HG03457 (cell line): Measurements from ENCODE around the gene GMFB.
"Not testable (repeated sequence)": the region's sequence is repeated elsewhere in the genome, so short reads cannot be mapped to it uniquely, and the experiment has no call there.

Experiments used
- ATAC-seq: cut with Tn5 transposase; IDR thresholded peaks from one replicate; pipeline ENCODE4 v1.9.1; 2021; ENCODE audit warnings: moderate number of reproducible peaks; ENCODE audit not compliant: unreplicated experiment

The GMFB gene

DNA sequence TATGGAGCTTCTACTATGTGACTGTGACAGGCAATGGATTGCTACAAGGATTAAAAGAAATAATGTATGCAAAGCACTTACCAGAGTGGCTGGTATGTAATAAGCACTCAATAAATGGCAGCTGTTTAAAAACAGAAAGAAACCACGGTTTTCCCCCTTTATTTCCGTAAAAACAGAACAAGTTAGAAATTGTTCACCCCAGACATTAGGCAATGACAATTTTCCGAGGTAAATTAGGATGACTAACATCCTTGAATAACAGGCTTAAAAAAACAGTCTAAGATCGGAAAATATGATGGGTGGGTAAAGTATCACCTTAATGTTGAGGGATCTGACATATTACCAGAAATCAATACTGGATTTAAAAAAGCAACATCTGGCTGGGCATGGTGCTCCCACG, 26.7 kb downstream of the GMFB start:
- ATAC-seq: no peak

DNA sequence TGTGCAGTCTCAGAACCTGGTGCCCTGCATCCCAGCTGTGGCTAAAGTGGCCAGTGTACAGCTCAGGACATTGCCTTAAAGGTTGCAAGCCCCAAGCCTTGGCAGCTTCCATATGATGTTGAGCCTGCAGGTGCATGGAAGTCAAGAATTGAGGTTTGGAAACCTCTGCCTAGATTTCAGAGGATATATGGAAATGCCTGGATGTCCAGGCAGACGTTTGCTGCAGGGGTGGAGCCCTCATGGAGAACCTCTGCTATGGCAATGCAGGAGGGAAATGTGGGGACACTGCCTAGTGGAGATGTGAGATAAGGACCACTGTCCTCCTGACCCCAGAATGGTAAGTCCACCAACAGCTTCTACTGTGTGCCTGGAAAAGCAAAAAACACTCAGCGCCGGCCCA, 29.7 kb downstream of the GMFB start:
- ATAC-seq: no peak

DNA sequence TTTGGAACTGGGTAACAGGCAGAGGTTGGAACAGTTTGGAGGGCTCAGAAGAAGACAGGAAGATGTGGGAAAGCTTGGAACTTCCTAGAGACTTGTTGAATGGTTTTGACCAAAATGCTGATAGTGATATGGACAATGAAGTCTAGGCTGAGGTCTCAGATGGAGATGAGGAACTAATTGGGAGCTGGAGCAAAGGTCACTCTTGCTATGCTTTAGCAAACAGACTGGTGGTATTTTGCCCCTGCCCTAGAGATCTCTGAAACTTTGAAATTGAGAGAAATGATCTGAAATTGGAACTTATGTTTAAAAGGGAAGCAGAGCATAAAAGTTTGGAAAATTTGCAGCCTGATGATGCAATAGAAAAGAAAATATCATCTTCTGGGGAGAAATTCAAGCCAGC, 30.2 kb downstream of the GMFB start:
- not testable (repeated sequence) for ATAC-seq

DNA sequence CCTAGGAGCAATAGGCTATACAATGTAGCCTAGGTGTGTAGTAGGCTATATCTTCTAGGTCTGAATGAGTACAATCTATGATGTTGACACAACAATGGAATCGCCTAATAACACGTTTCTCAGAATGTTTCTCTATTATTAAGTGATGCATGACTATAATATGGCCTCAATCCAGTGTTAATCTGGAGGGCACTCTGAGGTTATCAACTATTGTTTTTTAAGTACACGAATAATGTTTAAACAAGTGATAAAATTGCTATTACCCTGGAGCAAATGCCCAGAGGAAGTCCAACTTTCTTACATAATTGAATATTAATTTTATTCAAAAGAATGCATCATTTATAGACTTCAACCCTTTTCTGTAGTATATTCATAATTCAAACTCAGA, 31.2 kb downstream of the GMFB start:
- no peak for ATAC-seq

DNA sequence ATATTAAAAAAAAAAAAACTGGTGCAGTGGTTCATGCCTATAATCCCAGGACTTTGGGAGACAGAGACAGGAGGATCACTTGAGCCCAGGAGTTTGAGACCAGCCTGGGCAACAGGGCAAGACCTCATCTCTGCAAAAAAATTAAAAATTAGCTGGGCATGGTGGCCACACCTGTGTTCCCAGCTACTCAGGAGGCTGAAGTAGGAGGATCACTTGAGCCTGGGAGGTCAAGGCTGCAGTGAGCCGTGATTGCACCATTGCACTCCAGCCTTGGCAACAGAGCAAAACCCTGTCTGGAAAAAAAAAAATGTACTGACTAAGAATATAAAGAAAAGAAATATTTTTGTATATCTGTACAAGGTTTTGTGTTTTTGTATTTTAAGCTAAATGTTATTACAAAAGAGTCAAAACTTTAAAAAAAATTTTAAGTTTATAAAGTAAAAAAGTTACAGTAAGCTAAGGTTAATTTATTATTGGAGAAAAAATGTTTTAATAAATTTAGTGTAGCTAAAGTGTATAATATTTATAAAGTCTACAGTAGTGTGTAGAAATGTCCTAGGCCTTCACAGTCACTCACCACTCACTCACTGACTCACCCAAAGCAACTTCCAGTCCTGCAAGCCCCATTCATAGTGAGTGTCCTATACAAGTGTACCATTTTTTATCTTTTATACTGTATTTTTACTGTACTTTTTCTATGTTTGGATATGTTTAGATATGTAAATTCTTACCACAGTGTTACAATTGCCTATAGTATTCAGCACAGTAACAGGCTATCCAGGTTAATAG, 31.8 kb downstream of the GMFB start:
- not testable (repeated sequence) for ATAC-seq

DNA sequence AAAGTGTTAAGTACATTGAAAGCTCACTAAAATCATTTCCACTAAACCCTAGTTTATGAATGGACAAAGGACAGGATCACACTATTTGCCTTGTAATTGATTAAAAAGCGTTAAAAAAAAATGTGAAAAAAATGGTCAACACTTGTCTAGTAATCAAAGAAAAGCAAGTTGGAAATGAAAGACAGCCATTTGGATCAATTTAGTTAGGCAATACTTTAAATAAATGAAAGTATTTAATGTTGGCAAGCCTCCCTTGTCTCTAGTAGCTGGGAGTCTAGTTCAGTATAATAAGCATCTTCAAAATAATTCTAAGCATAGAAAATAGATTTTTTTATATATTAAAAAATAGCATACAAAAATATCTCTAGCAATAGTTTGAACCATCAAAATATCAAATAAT, 33.4 kb downstream of the GMFB start:
- ATAC-seq: no peak

DNA sequence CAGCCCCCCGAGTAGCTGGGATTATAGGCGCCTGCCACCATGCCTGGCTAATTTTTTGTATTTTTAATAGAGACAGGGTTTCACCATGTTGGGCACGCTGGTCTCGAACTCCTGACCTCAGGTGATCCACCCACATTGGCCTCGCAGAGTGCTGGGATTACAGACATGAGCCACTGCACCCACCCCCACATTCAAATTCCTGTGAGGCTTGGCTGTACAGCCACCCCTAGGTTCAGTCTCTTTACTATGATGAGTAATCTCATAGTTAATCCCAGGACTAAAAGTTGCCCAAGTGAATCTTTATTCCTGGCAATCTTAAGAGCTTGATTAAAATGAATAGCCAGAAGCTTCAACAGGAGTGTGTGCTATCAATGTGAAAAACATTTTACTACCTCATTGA, 34.8 kb downstream of the GMFB start:
- ATAC-seq: not testable (repeated sequence)

DNA sequence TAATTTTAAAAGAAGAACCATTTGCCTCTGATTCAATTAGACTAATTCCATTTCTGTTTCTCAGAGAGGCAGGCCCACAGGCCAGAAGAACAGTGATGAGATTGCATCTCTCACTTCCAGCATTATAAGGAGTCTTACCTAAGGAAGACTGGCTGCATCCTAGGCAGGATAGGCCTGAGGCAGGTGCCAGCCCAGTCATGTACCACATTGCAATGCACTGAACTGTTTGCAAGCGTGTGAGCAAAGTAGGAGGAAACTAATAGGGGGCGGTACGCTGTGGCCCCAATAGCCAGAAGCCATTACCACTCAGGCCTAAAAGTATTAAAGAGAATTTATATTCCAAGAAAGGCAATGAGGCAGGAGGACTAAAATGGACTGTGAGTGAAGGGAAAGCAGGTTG, 35.5 kb downstream of the GMFB start:
- no peak for ATAC-seq

DNA sequence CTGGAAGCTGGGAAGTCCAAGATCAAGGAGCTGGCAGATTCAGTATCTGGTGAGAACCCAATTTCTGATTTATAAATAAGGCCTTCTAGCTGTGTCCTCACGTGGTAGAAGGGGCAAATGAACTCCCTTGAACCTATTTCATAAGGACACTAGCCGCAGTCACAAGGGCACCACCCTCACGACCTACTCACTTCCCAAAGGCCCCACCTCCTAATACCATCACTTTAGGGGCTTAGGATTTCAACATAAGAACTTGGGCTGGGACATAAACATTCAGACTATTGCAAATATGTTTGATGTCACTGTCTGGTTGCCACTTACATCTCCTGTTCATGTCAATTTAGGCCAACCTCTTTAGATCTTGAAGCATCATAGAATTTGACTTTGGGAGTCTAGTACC, 36.8 kb downstream of the GMFB start:
- ATAC-seq: no peak

DNA sequence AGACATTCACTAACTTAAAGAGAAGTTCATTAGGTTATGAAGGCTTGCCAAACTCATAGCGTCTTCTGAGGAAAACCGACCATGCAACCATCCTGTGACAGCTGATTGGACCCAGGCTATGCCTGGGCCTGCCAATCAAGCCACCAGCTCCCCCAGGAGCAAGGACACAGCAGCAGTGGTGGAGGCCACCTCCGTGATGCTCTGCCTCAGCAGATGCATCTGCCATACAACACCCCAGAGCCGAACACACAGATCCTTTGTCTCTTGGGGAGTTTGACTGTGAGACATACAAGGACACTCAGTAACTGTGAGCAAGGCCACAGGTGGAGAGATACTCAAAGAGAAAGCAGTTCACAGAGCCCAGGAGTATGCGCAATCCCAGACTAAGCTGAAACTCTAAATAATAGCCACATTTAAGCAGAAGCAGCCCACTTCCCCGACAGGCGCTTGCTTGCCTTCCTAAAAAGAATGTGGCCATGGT, 37.6 kb downstream of the GMFB start:
- no peak for ATAC-seq

DNA sequence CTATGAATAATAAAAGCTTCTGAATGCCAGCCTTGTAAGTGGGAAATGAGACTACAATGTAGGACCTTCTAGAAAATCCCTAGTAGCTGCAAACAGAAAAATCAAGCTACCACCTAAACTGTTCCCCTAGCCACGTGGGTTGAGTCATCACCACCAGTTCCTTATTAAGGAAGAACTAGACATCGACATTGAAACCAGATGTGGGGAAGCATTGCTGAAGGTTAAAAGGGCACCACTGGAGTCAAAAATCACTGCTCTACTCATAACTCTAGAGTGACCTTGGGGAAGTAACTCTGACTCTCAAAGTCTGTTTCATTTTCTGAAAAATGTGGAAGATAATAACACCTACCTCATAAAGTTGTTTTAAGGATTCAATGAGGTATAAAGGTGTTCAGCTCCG, 38.2 kb downstream of the GMFB start:
- ATAC-seq: no peak

DNA sequence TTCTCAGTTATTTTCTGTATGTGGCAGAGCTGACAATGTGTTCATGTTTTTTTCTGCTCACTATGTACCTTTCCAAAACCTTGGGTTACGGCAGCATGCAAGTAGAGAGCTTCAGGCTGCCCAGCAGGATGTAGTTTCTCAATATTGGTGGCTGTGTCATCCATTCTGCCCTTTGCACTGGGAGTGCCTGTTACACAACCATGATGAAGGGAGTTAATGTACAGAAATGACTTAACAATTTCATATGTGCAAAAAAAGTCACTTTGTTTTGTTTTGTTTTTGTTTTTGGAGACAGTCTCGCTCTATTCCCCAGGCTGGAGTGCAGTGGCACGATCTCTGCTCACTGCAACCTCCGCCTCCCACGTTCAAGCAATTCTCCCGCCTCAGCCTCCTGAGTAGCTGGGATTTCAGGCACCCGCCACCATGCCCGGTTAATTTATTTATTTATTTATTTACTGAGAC, 41.5 kb downstream of the GMFB start:
- no peak for ATAC-seq

DNA sequence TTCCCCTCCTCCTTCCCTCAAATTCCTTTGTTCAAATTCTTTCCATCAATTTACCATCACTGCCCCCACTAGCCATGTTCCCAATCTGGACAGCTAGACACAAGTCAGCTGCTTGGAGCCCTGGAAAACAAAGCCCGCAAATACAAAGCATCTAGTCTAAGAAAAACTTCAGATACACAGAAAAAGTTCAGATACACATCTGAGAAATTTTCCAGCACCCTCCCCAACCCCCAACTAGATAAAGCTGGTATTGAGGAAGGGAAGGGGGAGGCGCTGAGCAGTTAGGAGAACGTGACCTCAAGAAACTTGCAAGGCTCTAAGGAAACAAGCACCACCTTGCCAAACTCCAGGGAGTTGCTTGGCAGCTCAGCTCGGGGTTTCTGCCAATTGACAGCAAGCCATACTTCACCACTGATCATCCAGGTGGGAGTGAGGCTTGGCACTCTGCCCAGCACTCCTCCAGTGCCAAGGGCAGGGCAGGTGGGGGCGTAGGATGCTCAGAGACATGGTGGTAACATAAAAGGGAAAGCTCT, 42.6 kb downstream of the GMFB start:
- no peak for ATAC-seq

DNA sequence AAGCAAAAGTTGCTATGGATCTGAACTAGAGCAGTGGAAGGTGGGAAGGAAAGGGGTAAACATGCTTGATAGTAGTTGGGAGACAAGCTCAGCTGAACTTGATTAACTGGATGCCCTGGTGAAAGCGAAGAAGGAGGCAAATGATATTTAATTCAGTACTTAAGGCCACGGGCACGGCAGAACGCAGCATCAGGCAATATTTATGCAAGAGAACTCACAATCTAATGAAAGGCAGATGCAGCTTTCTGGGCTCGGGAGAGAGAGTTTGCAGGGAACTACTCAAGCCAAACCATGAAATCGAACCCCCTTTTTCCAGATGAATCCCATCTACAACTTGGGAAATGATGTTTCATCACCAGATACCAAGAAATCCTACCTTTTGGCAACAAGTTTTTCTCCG, 44.1 kb downstream of the GMFB start:
- no peak for ATAC-seq

DNA sequence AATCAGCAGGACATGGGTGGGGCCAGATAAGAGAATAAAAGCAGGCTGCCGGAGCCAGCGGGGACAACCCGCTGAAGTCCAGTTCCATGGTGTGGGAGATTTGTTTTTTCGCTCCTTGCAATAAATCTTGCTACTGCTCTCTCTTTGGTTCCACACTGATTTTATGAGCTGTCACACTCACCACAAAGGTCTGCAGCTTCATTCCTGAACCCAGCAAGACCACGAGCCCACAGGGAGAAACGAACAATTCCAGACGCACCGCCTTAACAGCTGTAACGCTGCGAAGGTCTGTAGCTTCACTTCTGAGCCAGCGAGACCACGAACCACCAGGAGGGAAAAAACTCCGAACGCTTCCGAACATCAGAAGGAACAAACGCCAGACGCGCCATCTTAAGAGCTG, 44.8 kb downstream of the GMFB start:
- no peak for ATAC-seq

DNA sequence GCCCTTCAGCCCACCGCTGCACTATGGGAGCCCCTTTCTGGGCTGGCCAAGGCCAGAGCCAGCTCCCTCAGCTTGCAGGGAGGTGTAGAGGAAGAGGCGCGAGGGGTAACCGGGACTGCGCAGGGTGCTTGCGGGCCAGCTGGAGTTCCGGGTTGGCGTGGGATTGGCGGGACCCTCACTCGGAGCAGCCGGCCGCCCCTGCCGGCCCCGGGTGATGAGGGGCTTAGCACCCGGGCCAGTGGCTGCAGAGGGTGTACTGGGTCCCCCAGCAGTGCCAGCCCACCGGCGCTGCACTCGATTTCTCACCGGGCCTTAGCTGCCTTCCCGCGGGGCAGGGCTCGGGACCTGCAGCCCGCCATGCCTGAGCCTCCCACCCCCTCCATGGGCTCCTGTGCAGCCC, 45.8 kb downstream of the GMFB start:
- ATAC-seq: not testable (repeated sequence)

DNA sequence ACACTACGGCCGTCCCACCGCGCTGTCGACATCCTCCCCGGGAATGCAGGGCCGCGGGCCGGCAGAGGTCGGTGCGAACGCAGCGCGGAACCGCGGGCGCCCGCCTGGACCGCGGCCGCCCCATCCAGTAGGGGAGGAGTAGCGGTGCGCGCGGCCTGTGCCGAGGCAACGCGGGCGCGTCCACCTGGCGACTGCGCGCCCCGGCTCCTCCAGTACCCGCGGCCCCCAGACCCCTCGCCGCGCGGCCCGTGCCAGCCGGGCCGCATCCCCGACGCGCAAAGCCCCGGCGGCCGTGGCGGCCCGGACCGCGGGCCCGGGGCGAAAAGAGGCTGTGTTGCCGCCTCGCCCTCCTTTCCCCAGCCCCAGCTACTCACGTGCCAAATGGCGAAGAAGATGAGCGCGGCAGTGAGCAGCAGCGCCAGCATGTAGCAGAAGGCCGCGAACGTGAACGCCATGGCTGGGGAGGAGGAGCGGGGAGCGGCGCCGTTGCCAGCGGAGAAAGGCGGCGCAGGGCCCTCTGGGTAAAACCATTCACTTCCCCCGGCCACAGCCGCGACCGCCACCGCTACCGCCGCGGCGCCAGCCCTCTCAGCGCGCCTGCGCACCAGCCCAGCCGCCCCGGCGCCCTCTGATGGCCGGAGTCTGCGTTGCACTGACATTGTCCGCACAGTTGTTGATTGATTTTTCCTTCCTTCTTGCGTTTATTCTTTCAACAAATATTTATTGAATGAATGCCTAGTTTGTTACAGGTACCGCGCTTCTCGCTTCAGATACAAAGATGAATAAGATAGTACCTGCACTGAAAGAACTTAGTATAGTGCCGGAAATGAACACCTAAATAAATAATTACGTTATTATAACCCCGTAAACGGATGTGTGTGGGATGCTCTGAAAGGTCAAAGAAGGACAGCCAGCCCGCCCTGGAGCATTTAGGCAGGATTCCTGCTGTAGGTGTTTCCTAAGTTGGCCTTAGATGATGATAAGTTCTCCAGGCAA, 47.6 kb downstream of the GMFB start, which contains the start of gene CNIH1:
CNIH1 (minus strand) TSS at position 502 of the 996 bp plus-strand sequence; CDS start at position 455, 47 bp downstream.
- ATAC-seq: peak; percentile 84

DNA sequence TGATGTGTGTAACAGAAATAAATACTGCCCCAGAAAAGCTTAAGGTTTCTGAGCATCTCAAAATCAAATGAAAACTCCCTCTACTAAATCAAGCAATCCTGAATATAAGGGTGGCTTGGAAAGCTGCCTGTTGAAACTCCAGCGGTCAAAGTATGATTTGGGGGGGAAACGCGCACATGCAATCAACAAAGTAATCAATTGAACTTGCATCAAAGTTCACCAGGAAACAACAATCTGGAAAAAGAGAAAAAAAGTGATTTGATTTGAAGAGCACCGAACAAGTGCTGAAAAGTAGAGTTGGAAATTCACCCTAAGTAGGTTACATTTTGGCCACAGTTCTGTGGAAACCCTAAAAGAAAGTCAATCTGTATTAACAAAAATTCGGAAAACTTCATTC, 48.3 kb downstream of the GMFB start:
- ATAC-seq: no peak

DNA sequence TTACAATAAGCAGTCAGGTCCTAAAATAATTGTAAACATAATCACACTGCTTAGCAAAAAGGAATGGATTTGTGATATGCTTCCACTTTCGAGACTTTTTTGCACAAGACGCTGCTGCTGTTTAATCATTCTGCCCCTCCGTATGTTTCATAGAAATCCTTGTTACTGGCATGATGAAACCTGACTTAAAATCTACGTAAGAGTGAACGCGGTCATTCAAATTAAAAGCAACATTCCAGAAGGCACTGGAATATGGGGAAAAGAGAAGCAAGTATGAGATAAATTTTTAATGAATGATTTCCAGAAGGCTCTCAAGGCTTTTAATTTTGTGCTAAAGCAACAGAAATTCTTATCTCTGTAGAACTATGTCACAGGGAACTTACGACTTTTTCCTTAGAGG, 48.7 kb downstream of the GMFB start:
- ATAC-seq: no peak

DNA sequence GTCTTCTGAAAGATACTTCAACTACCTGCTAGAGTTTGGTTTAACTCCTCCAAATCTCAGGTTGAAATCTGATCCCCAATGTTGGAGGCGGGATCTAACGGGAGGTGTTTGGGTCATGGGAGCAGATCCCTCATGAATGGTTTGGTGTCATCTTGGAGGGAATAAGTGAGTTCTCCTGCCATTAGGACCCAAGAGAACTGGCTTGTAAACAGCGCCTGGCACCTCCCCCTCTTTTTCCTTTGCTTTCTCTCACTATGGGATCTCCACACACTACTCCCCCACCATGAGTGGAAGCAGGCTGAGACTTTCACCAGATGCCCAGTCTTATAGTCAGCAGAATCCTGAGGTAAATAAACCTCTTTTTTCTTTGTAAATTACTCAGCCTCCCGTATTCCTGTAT, 50.1 kb downstream of the GMFB start:
- ATAC-seq: no peak

DNA sequence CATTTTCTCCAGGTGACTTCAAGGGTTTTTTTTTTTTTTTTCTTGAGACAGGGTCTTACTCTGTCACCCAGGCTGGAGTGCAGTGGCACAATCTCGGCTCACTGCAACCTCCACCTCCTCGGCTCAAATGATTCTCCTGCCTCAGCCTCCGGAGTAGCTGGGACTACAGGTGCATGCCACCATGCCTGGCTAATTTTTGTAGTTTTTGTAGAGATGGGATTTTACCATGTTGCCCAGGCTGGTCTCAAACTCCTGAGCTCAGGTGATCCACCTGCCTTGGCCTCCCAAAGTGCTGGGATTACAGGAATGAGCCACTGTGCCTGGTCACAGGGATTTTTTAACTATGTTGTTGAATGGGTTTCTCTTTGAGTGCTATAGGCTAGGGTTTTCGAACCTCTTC, 50.8 kb downstream of the GMFB start:
- ATAC-seq: not testable (repeated sequence)
